ENCODE data around the gene KY.
"Not testable (repeated sequence)": the region's sequence is repeated elsewhere in the genome, so short reads cannot be mapped to it uniquely, and the experiment has no call there.

Gene KY

DNA sequence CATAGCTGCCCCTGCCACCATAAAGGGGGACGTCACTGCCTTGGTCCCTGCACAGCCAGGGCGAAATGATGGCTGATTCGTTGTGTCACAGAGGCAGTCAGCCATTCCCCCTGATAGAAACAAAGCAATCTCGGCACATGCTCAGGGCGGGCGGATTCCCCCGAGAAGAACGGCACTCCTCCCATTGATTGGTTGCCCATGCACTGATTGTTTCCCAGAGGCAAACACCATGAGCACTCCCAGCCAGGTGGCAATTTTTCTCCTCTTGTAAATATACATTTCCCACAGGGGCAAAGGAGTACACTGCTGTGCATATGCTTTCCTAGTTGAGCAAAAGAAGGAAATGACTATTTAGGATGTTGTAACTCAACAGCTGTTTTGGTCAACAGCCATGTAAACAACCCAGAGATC lies 56.5 kb downstream of the KY start:
- no peak for DNase-seq
- in situ Hi-C loops (cut with HindIII; ENCODE audit: low pct_ligation_motif_present, low pct_unique_long_range_greater_than_20kb, low sequenced_read_pairs), result no loop called here

DNA sequence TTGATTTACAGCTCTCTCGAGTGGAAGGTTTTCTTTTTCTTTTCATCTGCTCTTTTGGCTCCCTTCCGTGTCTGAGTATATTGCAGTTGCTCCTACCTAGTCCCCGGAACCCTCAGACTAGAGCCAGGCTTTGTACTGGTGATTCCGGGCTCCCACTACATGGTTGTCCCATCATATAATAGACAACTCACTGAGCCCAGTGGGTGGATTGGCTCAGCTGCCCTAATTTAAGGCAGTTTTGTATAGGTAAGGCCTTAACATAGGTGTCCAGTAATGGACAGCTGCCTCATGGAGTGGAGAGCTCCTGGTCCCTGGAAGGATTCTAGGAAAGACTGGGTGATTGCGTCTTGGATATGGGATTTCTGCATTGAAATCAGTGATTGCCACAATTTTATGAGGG lies 58.0 kb downstream of the KY start:
- in situ Hi-C loops (cut with HindIII; ENCODE audit: low pct_ligation_motif_present, low pct_unique_long_range_greater_than_20kb, low sequenced_read_pairs), result no loop called here
- DNase-seq, result no peak

- DNase-seq, result no peak
- in situ Hi-C loops (cut with HindIII; ENCODE audit: low pct_ligation_motif_present, low pct_unique_long_range_greater_than_20kb, low sequenced_read_pairs), result no loop called here
Observed at GRCh38 chr3:134590766-134591165, 60.1 kb downstream of the KY start.

DNA sequence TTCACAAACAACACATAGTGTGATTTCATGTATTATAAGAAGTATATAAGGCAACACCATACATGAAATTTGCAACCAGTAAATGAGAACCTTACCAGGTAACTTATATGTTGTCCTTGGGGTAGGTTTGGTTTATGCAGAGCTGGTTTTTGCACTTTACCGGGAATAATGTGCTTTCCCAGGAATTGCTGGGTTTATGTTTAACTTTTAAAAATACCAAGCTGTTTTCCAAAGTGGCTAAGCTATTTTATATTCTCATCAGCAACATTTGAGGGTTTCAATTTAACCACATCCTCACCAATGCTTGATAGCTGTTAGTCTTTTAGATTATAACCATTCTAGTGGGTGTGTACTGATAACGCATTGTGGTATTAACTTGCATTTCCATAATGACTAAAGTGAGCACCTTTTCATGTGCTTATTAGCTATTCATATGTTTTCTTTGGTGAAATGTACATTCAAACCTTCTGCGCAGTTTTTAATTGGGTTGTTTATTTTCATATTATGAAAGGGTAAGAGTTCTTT lies 71.6 kb downstream of the KY start:
- DNase-seq, result no peak
- in situ Hi-C loops (cut with HindIII; ENCODE audit: low pct_ligation_motif_present, low pct_unique_long_range_greater_than_20kb, low sequenced_read_pairs), result no loop called here

- DNase-seq, result no peak
- in situ Hi-C loops (cut with HindIII; ENCODE audit: low pct_ligation_motif_present, low pct_unique_long_range_greater_than_20kb, low sequenced_read_pairs), result no loop called here
Observed at GRCh38 chr3:134576831-134577230, 74.0 kb downstream of the KY start.

- no peak for DNase-seq
Observed at GRCh38 chr3:134576426-134576825, 74.4 kb downstream of the KY start.

GRCh38 chr3:134569899-134570298 lies 80.9 kb downstream of the KY start:
- not testable (repeated sequence) for DNase-seq

More at GRCh38 chr3:134576426-134576825, 74.4 kb downstream of the KY start:
- in situ Hi-C loops (cut with HindIII; ENCODE audit: low pct_ligation_motif_present, low pct_unique_long_range_greater_than_20kb, low sequenced_read_pairs), result no loop called here

DNA sequence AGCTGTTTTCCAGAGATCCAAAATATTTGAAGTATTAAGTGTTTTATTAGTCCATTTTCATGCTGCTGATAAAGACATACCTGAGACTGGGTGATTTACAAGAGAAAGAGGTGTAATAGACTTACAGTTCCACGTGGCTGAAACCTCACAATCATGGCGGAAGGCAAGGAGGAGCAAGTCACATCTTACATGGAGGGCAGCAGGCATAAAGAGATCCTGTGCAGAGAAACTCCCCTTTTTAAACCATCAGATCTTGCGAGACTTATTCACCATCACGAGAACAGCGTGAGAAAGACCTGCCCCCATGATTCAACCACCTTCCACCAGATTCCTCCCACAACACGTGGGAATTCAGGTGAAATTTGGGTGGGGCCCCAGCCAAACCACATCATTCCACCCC lies 82.0 kb downstream of the KY start:
- no peak for DNase-seq

More at GRCh38 chr3:134569899-134570298, 80.9 kb downstream of the KY start:
- in situ Hi-C loops (cut with HindIII; ENCODE audit: low pct_ligation_motif_present, low pct_unique_long_range_greater_than_20kb, low sequenced_read_pairs), result not testable (repeated sequence)

DNA sequence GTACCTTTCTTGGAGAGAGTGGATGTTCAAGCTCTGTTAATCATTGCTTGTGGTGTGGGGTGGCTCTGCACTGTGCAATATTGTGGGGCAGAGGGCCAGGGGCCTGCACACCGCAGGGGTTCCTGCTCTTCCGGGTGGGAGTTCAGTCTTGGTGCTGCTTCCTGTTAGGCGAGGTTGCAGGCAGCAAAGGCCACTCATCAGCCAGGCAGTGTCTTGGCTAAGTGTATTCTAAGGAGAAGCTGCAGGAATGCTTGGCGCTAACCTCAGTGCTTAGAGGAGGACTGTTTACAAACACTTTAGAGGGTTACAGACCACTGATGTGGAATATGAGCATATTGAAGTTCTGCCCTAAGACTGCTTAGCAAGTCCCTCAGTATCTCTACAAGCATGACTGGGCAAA lies 83.2 kb downstream of the KY start:
- no peak for DNase-seq
- in situ Hi-C loops (cut with HindIII; ENCODE audit: low pct_ligation_motif_present, low pct_unique_long_range_greater_than_20kb, low sequenced_read_pairs), result no loop called here

More for the DNA sequence above, 82.0 kb downstream of the KY start:
- in situ Hi-C loops (cut with HindIII; ENCODE audit: low pct_ligation_motif_present, low pct_unique_long_range_greater_than_20kb, low sequenced_read_pairs), result no loop called here

DNA sequence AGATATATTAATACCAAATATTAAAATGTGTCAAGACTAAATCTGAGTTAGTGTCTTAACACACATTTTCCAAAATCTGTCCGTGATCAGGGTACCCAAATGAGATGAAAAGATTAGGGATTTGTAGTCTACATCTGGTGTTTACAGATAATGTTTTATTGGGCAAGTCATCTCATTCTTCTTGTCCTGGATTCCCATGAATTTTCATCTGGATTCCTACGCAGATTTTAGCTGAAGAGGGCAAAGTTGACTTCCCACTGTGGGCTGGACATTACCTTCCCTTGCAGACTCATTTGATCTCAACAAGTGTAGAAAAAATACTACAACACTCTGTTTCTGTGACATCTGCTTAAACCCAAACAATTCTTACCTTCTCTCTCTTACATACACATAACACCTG lies 85.8 kb downstream of the KY start:
- in situ Hi-C loops (cut with HindIII; ENCODE audit: low pct_ligation_motif_present, low pct_unique_long_range_greater_than_20kb, low sequenced_read_pairs), result no loop called here

DNA sequence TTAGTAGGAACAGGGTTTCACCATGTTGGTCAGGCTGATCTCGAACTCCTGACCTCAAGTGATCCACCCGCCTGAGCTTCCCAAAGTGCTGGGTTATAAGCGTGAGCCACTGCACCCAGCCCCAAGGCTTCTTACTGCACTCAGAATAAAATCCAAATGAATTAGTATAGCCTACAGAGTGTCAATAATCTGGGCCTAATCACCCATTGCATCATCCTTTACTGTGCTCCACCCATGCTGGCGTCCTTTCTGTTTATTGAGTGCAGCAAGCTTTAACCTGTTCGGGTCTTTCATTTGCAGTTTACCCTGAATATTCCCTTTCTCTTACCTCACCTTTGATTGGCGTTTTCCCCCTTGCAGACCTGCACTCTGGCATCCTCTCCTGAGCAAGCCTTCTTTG lies 87.2 kb downstream of the KY start:
- in situ Hi-C loops (cut with HindIII; ENCODE audit: low pct_ligation_motif_present, low pct_unique_long_range_greater_than_20kb, low sequenced_read_pairs), result no loop called here
- no peak for DNase-seq

More for the DNA sequence above, 85.8 kb downstream of the KY start:
- DNase-seq, result no peak

DNA sequence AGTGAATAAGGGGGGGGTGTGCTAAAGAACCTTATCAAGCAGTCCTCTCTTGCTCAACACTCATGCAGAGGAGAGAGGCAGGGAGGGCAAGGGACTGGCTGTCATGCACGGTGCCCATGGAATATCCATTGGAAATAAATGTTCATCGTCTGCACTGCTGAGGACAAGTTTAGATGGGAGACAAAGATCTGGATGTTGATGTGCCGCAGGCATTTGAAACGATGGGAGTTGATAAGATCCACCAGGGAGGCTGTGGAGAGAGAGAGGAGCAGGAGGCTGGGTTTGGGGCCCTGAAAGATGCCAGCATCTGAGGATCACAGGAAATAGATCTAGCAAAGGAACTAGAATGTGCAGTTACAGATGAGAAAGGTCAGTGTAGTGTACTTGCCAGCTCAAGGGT lies 88.8 kb downstream of the KY start:
- DNase-seq, result no peak
- in situ Hi-C loops (cut with HindIII; ENCODE audit: low pct_ligation_motif_present, low pct_unique_long_range_greater_than_20kb, low sequenced_read_pairs), result no loop called here

- in situ Hi-C loops (cut with HindIII; ENCODE audit: low pct_ligation_motif_present, low pct_unique_long_range_greater_than_20kb, low sequenced_read_pairs), result no loop called here
- no peak for DNase-seq
Observed at GRCh38 chr3:134559591-134559990, 91.2 kb downstream of the KY start.

Data from ACHN (cell line).